HG02759 (cell line): Measurements from ENCODE around the gene RNF32.
"Not testable (repeated sequence)": the region's sequence is repeated elsewhere in the genome, so short reads cannot be mapped to it uniquely, and the experiment has no call there.

ENCODE experiments used
- ATAC-seq: cut with Tn5 transposase; IDR thresholded peaks from one replicate; pipeline ENCODE4 v1.9.1; 2021; ENCODE audit warnings: mild to moderate bottlenecking, moderate library complexity; ENCODE audit not compliant: unreplicated experiment

The RNF32 gene

GRCh38 chr7:156639426-156640256, 933 bp upstream of the RNF32 start:
- ATAC-seq, result peak; percentile 27

GRCh38 chr7:156640949-156641485, 443 bp downstream of the RNF32 start:
- ATAC-seq, result peak; percentile 52

GRCh38 chr7:156642306-156643045, 1.9 kb downstream of the RNF32 start:
- ATAC-seq, result no peak

GRCh38 chr7:156647330-156647729, 6.8 kb downstream of the RNF32 start:
- not testable (repeated sequence) for ATAC-seq

- ATAC-seq, result no peak
These were observed 9.5 kb downstream of the RNF32 start for GRCh38 chr7:156650042-156650441.

- ATAC-seq, result no peak
These were observed 10.9 kb downstream of the RNF32 start for GRCh38 chr7:156651474-156651873.

- ATAC-seq, result no peak
These were observed 12.5 kb downstream of the RNF32 start for GRCh38 chr7:156652886-156653568.

GRCh38 chr7:156654511-156655234, 14.1 kb downstream of the RNF32 start:
- no peak for ATAC-seq

- ATAC-seq, result no peak
These were observed 14.7 kb downstream of the RNF32 start for GRCh38 chr7:156655251-156655650.

GRCh38 chr7:156655983-156656382, 15.4 kb downstream of the RNF32 start:
- ATAC-seq, result no peak

- peak; percentile 72 for ATAC-seq
These were observed 16.0 kb downstream of the RNF32 start for GRCh38 chr7:156656598-156656997.

GRCh38 chr7:156657681-156658080, 17.1 kb downstream of the RNF32 start:
- no peak for ATAC-seq

- no peak for ATAC-seq
These were observed 18.6 kb downstream of the RNF32 start for GRCh38 chr7:156659203-156659602.

GRCh38 chr7:156659961-156660360, 19.4 kb downstream of the RNF32 start:
- no peak for ATAC-seq

GRCh38 chr7:156661637-156662036, 21.1 kb downstream of the RNF32 start:
- peak; percentile 6 for ATAC-seq

- ATAC-seq, result peak; percentile 59
These were observed 21.7 kb downstream of the RNF32 start for GRCh38 chr7:156662277-156662676.

GRCh38 chr7:156665101-156665500, 24.5 kb downstream of the RNF32 start:
- ATAC-seq, result no peak

- ATAC-seq, result no peak
These were observed 26.0 kb downstream of the RNF32 start for GRCh38 chr7:156666368-156667109.

- ATAC-seq, result no peak
These were observed 26.5 kb downstream of the RNF32 start for GRCh38 chr7:156667110-156667426.

GRCh38 chr7:156668130-156668741, 27.7 kb downstream of the RNF32 start:
- no peak for ATAC-seq
